Measurements from ENCODE around the gene OR4D2.
A peak's percentile ranks its signal among the peaks of the same experiment; 100 is the strongest.

OR4D2 gene

GRCh38 chr17:58176200-58176599 is 9.4 kb downstream of the OR4D2 start:
- DNase-seq, result no peak

GRCh38 chr17:58181796-58182195 is 15.0 kb downstream of the OR4D2 start:
- no peak for DNase-seq

- no peak for DNase-seq
Observed at GRCh38 chr17:58183514-58183913, 16.7 kb downstream of the OR4D2 start.

GRCh38 chr17:58184308-58184985 is 17.7 kb downstream of the OR4D2 start:
- no peak for DNase-seq

- DNase-seq, result no peak
Observed at GRCh38 chr17:58184986-58185761, 18.4 kb downstream of the OR4D2 start.

GRCh38 chr17:58186591-58186990 is 19.8 kb downstream of the OR4D2 start:
- no peak for DNase-seq

- no peak for DNase-seq
Observed at GRCh38 chr17:58187063-58187462, 20.3 kb downstream of the OR4D2 start.

- no peak for DNase-seq
Observed at GRCh38 chr17:58187675-58188074, 20.9 kb downstream of the OR4D2 start.

DNA sequence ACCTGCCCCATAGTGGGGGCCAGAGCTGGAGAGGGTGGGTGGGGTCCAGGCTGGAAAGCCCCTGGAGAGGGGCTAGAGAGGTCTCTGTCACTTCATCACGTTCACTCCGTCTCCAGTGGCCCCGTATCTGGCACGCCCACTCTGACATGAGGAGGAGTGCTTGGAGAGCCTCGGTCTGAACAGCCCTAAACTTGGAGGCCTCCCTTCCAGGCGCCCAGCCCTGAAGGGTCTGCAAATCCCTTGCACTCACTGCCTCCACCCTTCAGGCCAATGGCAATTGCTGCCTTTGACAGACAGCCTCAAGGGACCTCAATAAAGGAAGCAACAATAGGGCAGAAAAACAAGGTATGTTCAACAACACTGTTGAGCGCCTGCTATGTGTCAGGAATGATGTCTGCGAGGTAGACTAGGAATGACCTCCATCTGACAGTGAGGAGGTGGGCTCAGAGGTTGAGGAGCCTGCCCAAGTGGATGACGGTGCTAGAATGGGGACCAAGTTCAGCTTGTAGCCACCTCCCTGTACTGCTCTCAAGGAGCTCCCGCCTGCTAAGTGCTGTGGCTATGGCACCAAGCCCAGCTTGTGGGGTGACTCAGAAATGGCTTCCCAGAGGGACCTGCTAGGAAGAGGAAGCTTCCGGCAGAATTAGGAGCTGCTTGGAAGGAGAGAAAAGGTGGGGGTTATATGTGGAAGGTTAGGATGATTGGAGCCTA is 22.8 kb downstream of the OR4D2 start:
- peak; percentile 39 for DNase-seq

DNA sequence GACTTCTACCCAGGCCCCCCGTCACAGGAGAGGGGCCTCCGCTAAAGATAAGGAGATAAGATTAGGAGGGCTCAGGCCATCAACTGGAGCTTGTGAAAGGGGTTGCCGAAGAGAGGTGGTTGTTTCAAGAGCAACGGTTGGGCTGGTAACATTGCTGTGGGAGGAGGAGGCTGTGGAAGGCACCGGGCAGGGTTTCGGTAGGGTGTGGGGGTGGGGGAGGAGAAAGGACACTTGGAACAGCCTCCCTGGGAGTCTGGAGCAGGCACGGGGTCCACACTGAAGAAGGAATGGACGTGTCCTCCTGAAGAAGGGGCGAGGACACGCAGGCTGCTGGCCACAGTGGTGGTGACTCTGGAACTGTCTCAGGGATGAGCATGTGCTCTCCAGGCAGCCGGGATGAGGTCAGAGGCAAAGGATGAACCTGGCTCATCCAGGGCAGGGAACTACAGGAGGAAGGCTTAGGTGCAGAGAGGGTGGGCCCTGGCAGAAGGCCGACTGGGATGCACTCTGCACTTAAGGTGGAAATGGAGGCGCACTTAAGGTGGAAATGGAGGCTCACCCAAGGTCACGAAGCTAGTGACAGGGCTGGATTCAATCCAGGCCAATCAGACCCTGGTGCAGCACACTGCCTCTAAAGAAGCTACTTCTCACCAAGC is 24.6 kb downstream of the OR4D2 start:
- no peak for DNase-seq

- DNase-seq, result no peak
Observed at GRCh38 chr17:58192612-58193011, 25.8 kb downstream of the OR4D2 start, which contains the start of gene EPX. TSS of gene EPX (plus strand) at chr17:58192726. CDS start at chr17:58192847, 121 bp downstream.

DNA sequence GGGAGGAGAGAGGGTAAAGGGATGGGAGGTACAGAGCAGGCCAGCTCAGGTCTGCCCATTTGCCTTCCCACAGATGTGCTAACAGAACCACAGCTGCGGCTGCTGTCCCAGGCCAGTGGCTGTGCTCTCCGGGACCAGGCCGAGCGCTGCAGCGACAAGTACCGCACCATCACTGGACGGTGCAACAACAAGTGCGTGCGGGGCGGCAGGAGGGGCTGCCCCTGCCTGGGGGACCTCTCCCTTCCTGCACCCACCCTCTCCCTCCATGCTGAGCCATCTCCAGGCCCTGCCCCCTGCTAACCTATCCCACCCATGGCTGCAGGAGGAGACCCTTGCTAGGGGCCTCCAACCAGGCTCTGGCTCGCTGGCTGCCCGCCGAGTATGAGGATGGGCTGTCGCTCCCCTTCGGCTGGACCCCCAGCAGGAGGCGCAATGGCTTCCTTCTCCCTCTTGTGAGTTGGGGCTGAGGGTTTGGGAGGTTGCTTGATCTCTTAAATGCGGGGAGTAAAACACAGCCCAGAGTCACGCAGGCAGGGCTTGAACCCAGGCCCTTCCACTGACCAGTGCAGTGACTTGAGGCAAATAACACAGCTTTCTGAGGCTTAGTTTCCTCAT is 27.0 kb downstream of the OR4D2 start:
- no peak for DNase-seq

DNA sequence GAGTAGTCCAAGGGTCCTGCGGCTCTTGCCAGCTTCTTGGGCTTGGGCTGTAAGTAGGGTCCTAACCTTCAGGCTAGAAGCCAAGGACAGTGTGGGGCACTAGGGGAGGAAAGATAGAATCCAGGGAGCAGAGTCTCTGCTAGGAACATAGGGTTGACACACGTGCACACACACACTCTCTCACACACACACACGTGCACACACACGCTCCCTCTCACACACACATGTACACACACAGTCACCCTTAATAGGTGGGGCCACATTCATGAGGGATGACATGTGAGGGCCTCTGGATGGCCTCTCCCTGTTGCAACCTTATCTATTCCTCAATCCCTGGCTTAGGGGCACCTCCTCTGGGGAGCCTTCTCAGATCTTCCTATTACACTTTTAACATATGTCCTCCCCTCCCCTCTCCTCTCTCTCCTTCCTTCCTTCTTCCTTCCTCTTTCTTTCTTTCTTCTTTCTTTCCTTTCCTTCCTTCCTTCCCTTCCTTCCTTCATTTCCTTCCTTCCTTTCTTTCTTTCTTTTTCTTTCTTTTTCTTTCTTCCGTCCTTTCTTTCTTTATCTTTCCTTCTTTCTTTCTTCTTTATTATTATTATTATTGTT is 28.8 kb downstream of the OR4D2 start:
- DNase-seq, result no peak

GRCh38 chr17:58196610-58197009 is 29.8 kb downstream of the OR4D2 start:
- no peak for DNase-seq

DNA sequence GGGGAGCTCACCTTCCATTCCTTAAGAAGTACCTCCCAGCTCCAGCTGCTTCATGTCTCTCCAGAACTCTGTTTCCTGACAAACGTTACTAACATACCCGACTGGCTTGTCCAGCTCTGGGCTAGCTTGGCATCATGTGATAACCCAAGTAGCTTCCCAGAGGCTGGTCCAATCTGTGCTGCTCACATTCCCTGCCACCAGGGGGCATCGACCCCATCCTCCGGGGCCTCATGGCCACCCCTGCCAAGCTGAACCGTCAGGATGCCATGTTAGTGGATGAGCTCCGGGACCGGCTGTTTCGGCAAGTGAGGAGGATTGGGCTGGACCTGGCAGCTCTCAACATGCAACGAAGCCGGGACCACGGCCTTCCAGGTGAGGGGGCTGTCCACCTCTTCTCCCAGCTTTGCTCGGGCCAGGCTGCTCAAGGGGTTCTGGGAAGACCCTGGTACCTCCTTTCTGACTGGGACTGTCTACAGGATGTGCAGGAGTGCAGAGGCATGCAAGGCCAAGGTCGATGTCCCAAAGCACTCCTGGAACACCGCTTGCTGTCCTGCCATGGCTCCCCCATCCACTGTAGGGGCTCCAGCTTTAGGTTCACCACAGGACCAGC is 33.3 kb downstream of the OR4D2 start:
- DNase-seq, result peak; percentile 73

DNA sequence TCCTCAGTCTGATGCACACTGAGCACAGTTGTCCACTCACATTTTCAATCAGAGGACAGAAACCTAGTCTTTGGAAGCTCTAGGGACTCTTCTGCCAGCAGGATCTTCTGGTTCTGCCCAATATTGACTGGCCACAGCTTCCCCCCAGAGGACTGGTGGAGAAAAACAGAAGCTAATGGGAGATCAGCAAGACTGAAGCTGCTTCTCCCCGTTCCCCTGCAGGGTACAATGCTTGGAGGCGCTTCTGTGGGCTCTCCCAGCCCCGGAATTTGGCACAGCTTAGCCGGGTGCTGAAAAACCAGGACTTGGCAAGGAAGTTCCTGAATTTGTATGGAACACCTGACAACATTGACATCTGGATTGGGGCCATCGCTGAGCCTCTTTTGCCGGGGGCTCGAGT is 36.1 kb downstream of the OR4D2 start:
- no peak for DNase-seq

GRCh38 chr17:58204796-58205195 is 38.0 kb downstream of the OR4D2 start:
- DNase-seq, result no peak

- no peak for DNase-seq
Observed at GRCh38 chr17:58205936-58206335, 39.2 kb downstream of the OR4D2 start.

- no peak for DNase-seq
Observed at GRCh38 chr17:58207451-58207850, 40.7 kb downstream of the OR4D2 start.

DNA sequence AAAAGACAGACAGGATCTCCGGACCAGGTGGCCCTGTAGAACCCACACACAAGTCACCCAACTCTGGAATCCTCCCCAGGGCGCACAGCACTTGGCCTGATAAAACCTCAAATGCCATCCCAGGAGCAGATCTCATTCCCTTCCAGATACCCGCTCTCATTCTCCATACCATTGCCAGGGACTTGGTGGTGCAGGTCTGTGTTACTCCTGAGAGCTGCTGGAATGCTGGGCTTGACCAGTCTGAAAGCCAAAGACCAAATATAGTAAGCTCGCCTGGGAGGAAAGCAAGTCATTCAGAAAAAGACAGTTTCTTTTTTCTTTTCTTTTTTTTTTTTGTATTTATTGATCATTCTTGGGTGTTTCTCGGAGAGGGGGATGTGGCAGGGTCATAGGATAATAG is 41.6 kb downstream of the OR4D2 start:
- DNase-seq, result no peak

DNA sequence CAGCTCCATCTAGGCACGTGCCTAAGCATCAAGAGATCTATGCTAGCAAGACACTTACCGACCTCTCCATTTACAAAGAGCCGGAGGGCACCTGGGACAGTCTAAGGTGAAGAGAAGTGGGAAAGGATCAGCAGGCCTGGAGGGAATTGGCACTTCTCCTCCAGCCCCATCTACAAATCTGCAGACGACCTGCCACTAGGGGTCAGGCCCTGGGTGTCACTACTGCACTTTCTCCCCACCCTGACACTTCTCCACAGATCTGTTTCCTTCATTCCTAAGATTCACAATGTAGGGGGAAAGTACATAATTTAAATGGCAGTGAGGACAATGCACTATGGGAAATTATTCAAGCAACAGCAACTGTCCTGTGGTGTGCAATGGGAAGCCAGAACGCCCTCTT is 44.1 kb downstream of the OR4D2 start:
- DNase-seq, result no peak

DNA sequence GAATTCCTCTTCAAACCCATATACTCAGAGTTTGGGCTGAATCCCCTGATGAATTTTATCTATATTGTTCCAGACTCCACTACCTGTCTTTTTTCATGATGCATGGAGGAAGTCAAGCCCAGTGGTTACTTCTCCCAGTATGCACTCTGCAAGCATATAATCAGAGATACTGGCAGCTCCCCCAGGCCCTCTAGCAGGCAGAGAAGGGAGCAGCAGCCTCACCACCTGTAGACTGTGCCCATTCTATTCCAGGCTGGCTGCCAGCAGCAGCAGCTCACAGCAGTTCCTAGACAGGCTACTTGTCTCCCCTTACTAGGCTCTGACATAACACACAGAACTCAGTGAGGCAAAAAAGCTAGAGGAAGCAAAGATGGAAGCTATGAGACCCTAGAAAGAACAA is 48.9 kb downstream of the OR4D2 start:
- DNase-seq, result no peak

All from NCI-H1436 (cell line).